IPS-18c (cell line): Measurements from ENCODE around the gene XRCC3.

Experiments
- H3K4me3 ChIP-seq: 2 replicates; pipeline ENCODE4 v1.7.0; 2013; ENCODE audit warnings: low read depth, mild to moderate bottlenecking, low read length, moderate library complexity; ENCODE audit not compliant: insufficient read depth
- H3K9me3 ChIP-seq: one replicate; pipeline ENCODE4 v1.6.1; 2013; ENCODE audit warnings: mild to moderate bottlenecking, low read length, moderate library complexity; ENCODE audit not compliant: control insufficient read depth, insufficient read depth

XRCC3 gene

GRCh38 chr14:103715052-103716000 is at the start of gene XRCC3, which contains the start of gene ZFYVE21:
Gene XRCC3 (minus strand): TSS chr14:103715451. CDS start chr14:103711087, 4,364 bp downstream.
Gene ZFYVE21 (plus strand): TSS chr14:103715810. CDS start chr14:103715842, 32 bp downstream.
- Histone ChIP-seq H3K9me3 (no peaks in the 10 kb centered on the region), H3K4me3 (peak within 1 kb of the TSS; percentile 84)

DNA sequence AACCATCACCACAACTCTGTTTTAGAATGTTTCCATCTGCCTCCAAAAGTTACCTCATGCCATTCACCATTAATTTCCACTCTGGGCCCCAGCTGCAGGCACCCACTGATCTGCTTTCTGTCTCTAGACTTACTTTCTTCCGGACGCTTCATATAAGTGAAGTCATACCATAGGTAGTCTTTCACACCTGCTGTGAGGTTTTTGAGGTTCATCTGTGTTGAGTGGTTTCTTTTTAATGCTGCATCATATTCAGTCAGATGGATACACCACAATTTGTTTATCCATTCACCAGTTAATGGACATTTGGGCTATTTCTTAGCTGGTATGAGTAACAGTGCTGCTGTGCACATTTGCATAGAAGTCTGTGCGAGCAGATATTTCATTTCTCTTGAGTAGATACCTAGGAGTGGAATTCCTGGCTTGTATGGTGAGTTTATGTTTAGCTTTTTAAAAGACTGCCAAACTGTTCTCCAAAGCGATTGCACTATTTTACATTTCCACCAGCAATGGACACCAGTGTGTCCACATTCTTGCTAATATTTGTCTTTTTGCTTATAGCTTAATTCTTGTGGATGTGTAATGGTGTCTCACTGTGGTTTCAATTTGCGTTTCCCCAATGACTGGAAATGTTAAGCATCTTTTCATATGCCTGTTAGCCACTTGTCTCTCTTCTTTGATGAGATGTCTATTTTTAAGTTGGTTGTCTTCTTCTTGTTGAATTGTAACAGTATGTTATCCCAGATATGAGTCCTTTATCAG is 48.7 kb upstream of the XRCC3 start:
- H3K9me3 ChIP-seq, result no peaks in the 10 kb centered on the region

GRCh38 chr14:103762541-103762940 is 47.3 kb upstream of the XRCC3 start:
- Histone ChIP-seq H3K9me3 (no peaks in the 10 kb centered on the region), H3K4me3 (no peak overlapping the region)

More for the DNA sequence above, 48.7 kb upstream of the XRCC3 start:
- H3K4me3 ChIP-seq, result no peak overlapping the region

GRCh38 chr14:103762036-103762435 is 46.8 kb upstream of the XRCC3 start:
- H3K4me3 ChIP-seq, result no peak overlapping the region
- H3K9me3 ChIP-seq, result no peaks in the 10 kb centered on the region

- no peaks in the 10 kb centered on the region for H3K9me3 ChIP-seq
- H3K4me3 ChIP-seq, result no peak overlapping the region
These were observed 43.0 kb upstream of the XRCC3 start for GRCh38 chr14:103758059-103758776.

GRCh38 chr14:103755060-103755459 is 39.8 kb upstream of the XRCC3 start:
- Histone ChIP-seq H3K4me3 (no peak overlapping the region), H3K9me3 (no peaks in the 10 kb centered on the region)

- Histone ChIP-seq H3K4me3 (no peak overlapping the region), H3K9me3 (no peaks in the 10 kb centered on the region)
These were observed 38.5 kb upstream of the XRCC3 start for GRCh38 chr14:103753774-103754173.

- Histone ChIP-seq H3K4me3 (no peak overlapping the region), H3K9me3 (no peaks in the 10 kb centered on the region)
These were observed 34.6 kb upstream of the XRCC3 start for GRCh38 chr14:103749860-103750259.

GRCh38 chr14:103749452-103749851 is 34.2 kb upstream of the XRCC3 start:
- no peaks in the 10 kb centered on the region for H3K9me3 ChIP-seq
- no peak overlapping the region for H3K4me3 ChIP-seq

- no peak overlapping the region for H3K4me3 ChIP-seq
- H3K9me3 ChIP-seq, result no peaks in the 10 kb centered on the region
These were observed 33.2 kb upstream of the XRCC3 start for GRCh38 chr14:103748534-103748857.

DNA sequence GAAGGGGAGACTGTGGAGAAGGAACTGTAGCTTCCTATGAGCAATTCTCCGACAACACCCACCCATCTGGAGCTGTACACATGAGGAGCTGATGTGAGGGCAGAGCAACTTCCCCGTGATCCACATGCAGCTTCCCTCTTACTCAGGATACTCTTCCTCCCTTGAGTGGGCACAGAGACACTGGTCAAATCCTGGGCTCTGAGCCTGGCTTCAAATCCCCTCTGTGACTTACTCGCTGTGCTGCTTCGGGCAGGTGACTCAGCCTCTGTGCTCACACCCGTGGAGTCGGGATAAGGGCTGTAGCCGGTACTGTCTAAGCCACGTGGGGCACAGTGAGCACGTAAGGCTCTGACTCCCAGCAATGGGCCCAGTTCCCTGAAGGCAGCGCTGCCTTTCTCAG is 31.4 kb upstream of the XRCC3 start:
- Histone ChIP-seq H3K4me3 (no peak overlapping the region), H3K9me3 (no peaks in the 10 kb centered on the region)

GRCh38 chr14:103745424-103745823 is 30.2 kb upstream of the XRCC3 start:
- no peaks in the 10 kb centered on the region for H3K9me3 ChIP-seq

DNA sequence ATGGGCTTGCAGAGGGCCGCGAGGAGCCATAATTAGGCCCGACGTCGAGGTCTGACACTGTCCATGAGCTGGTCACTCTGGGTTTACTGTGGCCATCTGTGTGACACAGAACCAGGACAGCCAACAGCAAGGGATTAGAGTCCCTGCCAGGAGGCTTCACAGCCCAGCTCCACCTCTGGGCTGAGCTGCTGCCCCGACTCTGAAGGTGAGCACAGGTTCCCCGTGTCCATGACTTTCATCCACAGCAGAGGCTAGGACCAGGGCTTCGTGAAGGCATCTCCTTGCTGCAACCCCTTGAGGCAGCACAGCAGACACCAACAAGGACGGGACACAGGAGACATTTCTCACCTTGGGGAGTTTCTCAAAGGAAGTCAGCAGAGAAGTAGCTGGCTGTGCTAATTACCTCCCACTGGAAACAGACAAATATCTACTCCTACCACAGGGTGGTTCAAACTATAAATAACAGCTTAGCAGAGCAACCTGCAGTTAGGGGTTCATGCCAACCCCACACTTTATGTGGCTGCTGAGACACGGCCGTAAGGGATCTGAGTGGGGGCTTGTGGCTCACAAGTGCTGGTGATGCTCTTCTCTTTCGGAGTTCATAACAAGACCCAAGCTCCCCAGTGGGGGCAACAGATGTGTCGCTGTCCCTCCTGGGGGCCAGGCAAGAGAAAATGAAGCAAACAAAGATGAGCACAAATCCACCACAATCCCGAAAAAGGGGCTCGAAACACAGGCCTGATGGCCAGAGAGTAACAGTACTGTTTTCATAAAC is 29.6 kb upstream of the XRCC3 start:
- H3K9me3 ChIP-seq, result no peaks in the 10 kb centered on the region
- no peak overlapping the region for H3K4me3 ChIP-seq

More at GRCh38 chr14:103745424-103745823, 30.2 kb upstream of the XRCC3 start:
- no peak overlapping the region for H3K4me3 ChIP-seq

GRCh38 chr14:103743691-103744090 is 28.4 kb upstream of the XRCC3 start:
- H3K4me3 ChIP-seq, result no peak overlapping the region
- no peaks in the 10 kb centered on the region for H3K9me3 ChIP-seq

- no peaks in the 10 kb centered on the region for H3K9me3 ChIP-seq
- H3K4me3 ChIP-seq, result no peak overlapping the region
These were observed 27.4 kb upstream of the XRCC3 start for GRCh38 chr14:103742499-103743255.

- H3K4me3 ChIP-seq, result no peak overlapping the region
- H3K9me3 ChIP-seq, result peaks cover 2% of the 10 kb centered on the region
These were observed 26.6 kb upstream of the XRCC3 start for GRCh38 chr14:103741876-103742275.
